Effector CD8-positive, alpha-beta T cell (primary cell): ENCODE results near the gene SPIC.
"Not testable (repeated sequence)": the region's sequence is repeated elsewhere in the genome, so short reads cannot be mapped to it uniquely, and the experiment has no call there.

Experiments
- DNase-seq: peaks from one replicate; lab custom pipeline; 2025; lab: John Stamatoyannopoulos, UW
- total RNA-seq, 4 experiments: gene quantifications; one replicate each; lab custom pipeline; 2026; lab: John Stamatoyannopoulos, UW

The SPIC gene
- 0 reads per million in 4 experiments for total RNA-seq

GRCh38 chr12:101474711-101475386 lies at the start of gene SPIC:
Gene SPIC (plus strand): TSS chr12:101475336. CDS start chr12:101476905, 1,569 bp downstream.
- no peak for DNase-seq

- DNase-seq: no peak
Observed at GRCh38 chr12:101430456-101430855, 44.7 kb upstream of the SPIC start.

- DNase-seq: no peak
Observed at GRCh38 chr12:101436136-101436535, 39.0 kb upstream of the SPIC start.

- DNase-seq: no peak
Observed at GRCh38 chr12:101439236-101439635, 35.9 kb upstream of the SPIC start.

- no peak for DNase-seq
Observed at GRCh38 chr12:101441461-101442224, 33.5 kb upstream of the SPIC start.

GRCh38 chr12:101455685-101456084 lies 19.5 kb upstream of the SPIC start:
- no peak for DNase-seq

GRCh38 chr12:101459642-101460346 lies 15.3 kb upstream of the SPIC start:
- no peak for DNase-seq

GRCh38 chr12:101468948-101469347 lies 6.2 kb upstream of the SPIC start:
- no peak for DNase-seq

GRCh38 chr12:101470939-101471338 lies 4.2 kb upstream of the SPIC start:
- DNase-seq: no peak

- not testable (repeated sequence) for DNase-seq
Observed at GRCh38 chr12:101471878-101472277, 3.3 kb upstream of the SPIC start.

- DNase-seq: no peak
Observed at GRCh38 chr12:101474248-101474647, 888 bp upstream of the SPIC start.

GRCh38 chr12:101475751-101476305 lies 692 bp downstream of the SPIC start:
- DNase-seq: no peak

- no peak for DNase-seq
Observed at GRCh38 chr12:101480849-101481248, 5.7 kb downstream of the SPIC start.

GRCh38 chr12:101485021-101485420 lies 9.9 kb downstream of the SPIC start:
- DNase-seq: no peak

GRCh38 chr12:101488469-101488868 lies 13.3 kb downstream of the SPIC start:
- DNase-seq: no peak

- DNase-seq: no peak
Observed at GRCh38 chr12:101490286-101490920, 15.3 kb downstream of the SPIC start.

- no peak for DNase-seq
Observed at GRCh38 chr12:101491329-101491728, 16.2 kb downstream of the SPIC start.

GRCh38 chr12:101493556-101493955 lies 18.4 kb downstream of the SPIC start:
- DNase-seq: no peak

GRCh38 chr12:101498252-101498651 lies 23.1 kb downstream of the SPIC start:
- DNase-seq: no peak

GRCh38 chr12:101501410-101501995 lies 26.4 kb downstream of the SPIC start:
- no peak for DNase-seq

- no peak for DNase-seq
Observed at GRCh38 chr12:101521136-101521535, 46.0 kb downstream of the SPIC start.
